SKM-1 (cell line): ENCODE data around the gene DPY19L1.
"Not testable (repeated sequence)": the region's sequence is repeated elsewhere in the genome, so short reads cannot be mapped to it uniquely, and the experiment has no call there.

ENCODE experiments used
- DNase-seq: peaks from one replicate; lab custom pipeline; 2025; ENCODE audit not compliant: unreplicated experiment; lab: John Stamatoyannopoulos, UW

DPY19L1 gene

DNA sequence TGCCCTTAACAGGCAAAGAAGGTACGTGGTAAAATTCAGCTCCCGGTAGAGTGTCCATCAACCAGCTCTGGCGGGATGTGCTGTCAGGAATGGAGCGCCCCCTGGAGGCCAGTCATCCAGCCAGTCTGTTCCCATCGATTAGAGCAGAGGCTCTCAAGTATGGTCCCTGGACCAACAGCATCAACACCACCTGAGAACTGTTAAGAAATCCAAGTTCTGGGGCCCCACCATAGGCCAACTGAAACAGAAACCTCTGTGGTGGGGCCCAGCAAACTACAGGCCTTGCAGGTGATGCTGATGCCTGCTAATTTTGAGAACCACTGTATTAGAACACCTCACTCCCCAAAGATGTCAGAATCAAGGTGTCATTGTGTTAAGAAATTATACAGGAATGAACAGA lies 109.2 kb downstream of the DPY19L1 start:
- peak; percentile 0 for DNase-seq

DNA sequence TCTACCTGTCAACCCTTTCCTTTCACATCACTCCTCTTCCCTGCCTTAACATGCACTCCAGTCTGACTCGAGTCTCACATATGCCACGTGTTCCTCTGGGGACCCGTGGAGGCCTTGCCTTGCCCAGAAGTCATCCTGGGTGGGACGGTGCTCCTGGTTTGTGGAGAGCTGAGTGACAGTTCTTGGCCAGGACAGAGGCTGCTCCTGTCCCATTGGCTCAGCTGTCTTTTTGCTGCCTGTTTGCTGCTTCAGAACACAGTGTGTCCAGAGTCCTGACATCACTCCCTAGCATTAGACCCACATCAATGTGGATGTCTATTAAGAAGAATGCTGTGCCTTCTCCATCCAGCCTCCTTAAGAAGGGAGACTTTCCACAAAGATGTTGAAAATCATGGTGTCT lies 116.8 kb downstream of the DPY19L1 start:
- not testable (repeated sequence) for DNase-seq

DNA sequence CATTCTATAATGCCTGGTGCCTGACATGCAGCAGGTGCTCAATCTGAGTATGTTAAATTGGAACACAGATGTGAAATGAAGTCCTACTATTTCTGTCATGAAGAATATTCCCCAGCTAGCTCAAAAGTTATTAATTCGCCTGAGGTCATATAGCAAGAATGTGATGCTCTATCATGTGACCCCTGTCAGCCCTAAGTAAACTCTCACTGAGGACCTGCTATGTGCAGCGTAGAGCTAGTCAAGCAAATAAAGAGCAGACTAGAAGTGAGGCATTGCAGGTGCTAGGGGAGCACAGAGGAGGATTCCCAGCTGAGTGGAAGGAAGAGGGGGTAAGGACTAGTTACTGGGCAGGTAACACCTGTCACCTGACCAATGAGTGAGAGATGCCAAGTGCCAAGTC lies 118.2 kb downstream of the DPY19L1 start:
- not testable (repeated sequence) for DNase-seq

- not testable (repeated sequence) for DNase-seq
These were observed 119.0 kb downstream of the DPY19L1 start for GRCh38 chr7:34918198-34918861.

DNA sequence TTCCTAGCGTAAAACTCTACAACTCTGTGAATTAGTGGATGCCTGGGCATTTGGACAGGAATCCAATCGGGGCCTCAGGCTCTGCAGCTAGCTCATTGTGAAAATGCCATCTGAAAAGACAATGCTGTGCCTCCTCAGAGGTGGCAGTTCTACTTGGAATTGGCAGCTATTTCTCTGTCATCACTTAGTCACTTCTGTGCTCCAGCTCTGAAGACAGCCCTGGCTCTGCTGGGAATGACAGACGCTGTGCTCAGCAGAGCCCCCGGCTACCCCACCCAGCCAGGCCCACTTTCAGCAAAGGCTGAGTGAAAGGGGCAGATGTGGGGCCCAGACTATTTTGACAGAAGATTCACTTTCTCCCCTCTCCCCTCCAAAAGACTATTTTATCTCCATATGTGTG lies 119.8 kb downstream of the DPY19L1 start:
- DNase-seq = not testable (repeated sequence)

DNA sequence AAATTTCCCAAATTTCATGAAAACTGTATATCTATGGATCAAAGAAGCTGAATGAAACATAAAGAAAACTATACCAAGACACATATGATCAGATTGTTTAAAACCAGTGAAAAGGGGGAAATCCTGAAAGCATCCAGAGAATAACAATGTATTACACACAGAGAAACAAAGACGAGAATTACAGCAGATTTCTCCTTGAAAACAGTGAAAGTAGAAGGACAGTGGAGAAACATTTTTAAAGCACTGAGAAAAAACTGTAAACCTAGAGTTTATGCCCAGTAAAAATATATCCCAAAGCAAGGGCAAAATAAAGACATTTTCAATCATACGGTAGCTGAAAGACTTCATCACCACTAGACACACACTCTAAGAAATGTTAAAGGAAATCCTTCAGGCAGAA lies 121.0 kb downstream of the DPY19L1 start:
- no peak for DNase-seq

- no peak for DNase-seq
These were observed 125.0 kb downstream of the DPY19L1 start for GRCh38 chr7:34912236-34912635.

GRCh38 chr7:34906266-34906850 lies 130.9 kb downstream of the DPY19L1 start:
- not testable (repeated sequence) for DNase-seq

DNA sequence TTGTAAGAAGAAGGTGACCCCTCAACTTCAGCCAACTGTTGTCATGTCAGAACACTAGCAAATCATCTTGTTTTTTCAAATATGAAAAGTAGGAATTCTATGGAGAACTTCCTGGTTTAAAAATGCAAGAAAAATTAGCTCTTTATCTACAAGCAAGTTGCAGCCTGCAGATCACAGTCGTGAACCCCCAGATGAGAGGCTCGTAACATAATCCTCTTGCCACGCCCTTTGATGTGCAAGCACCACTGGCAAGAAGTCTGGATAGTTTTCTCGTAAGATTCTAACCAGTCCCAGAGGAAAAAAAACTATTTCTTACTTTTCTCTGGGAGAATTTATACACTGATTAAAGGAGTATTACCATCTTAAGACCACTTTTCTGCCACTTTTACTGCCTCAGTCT lies 132.3 kb downstream of the DPY19L1 start:
- DNase-seq = no peak

DNA sequence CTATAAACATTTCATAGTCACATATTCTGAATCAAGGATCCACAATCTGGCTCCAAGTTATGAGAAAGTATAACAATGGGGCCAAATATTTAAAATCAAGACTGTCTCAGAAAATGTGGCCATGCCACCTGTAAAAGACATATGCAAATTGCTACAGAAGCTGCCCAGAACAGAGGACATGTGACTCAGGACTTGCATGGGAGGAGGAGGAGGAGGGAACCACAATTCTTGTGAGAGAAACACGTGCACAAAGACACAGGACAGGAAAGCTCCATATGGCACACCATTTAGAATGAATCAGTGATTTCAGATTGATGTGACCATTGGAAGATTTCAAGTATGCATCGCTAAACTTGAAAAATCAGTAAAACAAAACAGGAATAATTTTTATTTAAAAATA lies 133.4 kb downstream of the DPY19L1 start:
- DNase-seq = not testable (repeated sequence)

- no peak for DNase-seq
These were observed 135.1 kb downstream of the DPY19L1 start for GRCh38 chr7:34902182-34902581.

- no peak for DNase-seq
These were observed 136.3 kb downstream of the DPY19L1 start for GRCh38 chr7:34900891-34901513.

DNA sequence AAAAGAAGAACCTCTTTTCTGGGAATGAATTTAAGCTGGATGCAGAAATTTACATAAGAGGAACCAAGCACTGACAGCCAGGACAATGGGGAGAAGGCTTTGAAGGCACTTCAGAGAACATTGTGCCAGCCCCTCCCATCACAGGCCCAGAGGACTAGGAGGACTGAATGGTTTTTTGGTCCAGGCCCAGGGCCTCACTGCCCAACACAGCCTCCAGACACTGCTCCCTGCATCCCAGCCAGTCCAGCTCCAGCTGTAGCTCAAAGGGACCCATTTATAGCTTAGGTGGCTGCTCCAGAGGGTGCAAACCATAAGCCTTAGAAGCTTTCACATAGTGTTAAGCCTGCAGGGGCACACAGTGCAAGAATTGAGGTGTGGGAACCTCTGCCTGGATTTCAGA lies 142.1 kb downstream of the DPY19L1 start:
- DNase-seq = no peak

GRCh38 chr7:34889951-34890350 lies 147.3 kb downstream of the DPY19L1 start:
- no peak for DNase-seq

DNA sequence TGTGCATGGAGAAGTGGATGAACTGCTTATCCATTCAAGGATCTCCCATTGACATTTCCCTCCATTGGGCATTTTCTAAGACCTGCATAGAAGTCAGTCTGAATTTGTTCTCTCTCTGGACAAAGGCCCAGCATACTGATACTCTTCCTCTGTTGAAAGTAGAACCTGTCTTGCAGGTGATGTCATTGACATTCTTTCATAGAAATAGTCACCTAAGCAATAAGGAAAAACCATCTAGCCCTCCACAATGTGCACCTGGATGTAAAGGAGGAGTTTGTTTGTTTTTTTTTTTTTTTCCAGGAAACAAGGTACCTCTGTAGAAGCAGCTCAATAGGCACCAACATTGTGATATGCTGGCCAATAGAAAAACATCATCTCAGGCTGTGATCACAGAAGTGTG lies 150.4 kb downstream of the DPY19L1 start:
- no peak for DNase-seq

DNA sequence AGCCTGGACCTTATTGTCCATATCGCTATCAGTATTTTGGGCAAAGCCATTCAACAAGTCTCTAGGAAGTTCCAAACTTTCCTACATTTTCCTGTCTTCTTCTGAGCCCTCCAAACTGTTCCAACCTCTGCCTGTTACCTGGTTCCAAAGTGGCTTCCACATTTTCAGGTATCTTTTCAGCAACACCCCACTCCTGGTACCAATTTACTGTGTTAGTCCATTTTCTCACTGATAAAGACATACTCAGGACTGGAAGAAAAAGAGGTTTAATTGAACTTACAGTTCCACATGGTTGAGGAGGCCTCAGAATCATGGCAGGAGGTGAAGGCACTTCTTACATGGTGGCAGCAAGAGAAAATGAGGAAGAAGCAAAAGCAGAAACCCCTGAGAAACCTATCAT lies 153.4 kb downstream of the DPY19L1 start:
- not testable (repeated sequence) for DNase-seq

GRCh38 chr7:34879871-34880270 lies 157.4 kb downstream of the DPY19L1 start:
- DNase-seq = no peak

- not testable (repeated sequence) for DNase-seq
These were observed 158.1 kb downstream of the DPY19L1 start for GRCh38 chr7:34878944-34879735.
